ENCODE results near the gene NKAIN1.
"Not testable (repeated sequence)": the region's sequence is repeated elsewhere in the genome, so short reads cannot be mapped to it uniquely, and the experiment has no call there.

The NKAIN1 gene

DNA sequence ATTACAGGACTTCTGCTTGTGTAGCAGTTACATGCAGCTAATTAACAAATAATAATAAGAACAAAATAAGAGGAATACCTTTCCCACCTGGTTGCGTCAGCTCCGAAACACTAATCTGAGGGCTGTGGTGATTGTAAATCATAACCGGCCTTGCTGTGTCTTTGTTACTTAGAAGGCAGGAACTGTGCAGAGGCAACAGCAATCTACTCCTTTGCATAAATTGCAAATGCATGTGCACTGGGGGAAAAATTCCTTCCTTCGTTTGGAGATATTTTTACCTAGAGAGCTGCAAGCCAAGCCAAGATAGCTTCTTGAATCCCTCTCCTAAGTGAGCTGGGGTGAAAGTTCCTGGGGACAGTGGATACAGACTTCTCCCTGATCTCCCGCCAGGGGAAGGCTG is 46.0 kb downstream of the NKAIN1 start:
- no peak for DNase-seq

DNA sequence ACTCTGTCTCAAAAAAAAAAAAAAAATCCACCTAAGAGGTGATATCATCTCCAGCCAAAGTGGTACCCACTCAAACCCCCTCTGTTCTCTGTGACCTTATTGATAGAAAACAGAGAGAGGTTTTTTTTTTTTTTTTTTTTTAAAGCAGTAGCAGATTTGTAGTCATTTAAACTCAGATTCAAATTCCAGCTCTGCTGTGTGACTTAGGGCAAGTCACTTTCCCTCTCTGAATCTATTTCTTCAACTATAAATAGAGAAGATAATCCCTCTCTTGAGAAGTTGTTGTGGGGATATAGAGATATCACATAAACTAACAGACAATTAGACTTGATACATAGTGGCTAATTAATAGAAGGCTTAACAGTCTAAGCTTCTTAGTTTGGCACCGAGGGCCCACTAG is 48.4 kb downstream of the NKAIN1 start:
- DNase-seq, result no peak

DNA sequence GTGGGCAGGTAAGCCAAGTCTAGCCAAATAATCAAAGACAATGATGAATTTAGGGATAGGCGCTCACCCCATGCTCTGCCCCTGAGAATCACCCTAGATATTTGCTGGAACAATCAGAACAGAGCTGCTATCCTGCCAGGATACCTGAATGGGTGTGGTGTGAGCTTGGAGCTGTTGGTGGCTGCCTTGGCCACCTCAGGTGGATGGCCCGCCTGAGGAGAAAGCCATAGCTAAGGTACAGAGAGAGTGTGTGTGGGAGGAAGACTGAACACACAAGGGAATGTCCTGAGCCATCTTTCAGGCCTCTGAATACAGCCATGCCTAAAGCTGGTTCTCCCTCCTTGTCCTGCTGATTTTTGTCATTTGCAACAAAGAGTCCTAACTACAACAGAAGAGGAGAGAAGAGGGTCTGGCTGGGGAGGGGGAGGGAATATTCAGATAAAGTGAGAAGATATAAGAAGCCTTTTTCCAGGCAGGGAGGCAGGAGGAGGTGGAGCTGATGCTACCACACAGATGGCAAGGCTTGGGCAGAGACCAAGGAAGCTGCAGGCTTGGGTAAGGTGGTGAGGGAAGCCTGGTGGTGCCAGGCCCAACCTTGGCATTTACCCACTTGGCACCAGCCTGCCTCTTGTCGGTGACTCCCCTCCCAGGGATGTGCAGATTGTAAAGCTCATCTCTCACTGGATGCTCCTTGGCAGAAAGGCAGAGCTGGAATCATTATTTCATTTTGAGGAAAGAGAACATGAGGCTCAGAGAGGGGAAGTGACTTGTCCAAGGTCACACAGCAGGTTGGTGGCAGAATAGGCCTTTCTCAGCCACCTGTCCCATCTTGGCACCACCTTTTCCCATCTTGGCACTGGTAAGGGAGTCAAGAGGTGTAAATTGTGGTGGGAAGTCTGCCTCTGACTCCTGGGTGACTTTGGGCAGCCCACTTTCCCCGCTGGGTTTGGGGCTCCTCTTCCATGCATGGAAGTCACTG is 49.7 kb downstream of the NKAIN1 start:
- DNase-seq, result no peak

DNA sequence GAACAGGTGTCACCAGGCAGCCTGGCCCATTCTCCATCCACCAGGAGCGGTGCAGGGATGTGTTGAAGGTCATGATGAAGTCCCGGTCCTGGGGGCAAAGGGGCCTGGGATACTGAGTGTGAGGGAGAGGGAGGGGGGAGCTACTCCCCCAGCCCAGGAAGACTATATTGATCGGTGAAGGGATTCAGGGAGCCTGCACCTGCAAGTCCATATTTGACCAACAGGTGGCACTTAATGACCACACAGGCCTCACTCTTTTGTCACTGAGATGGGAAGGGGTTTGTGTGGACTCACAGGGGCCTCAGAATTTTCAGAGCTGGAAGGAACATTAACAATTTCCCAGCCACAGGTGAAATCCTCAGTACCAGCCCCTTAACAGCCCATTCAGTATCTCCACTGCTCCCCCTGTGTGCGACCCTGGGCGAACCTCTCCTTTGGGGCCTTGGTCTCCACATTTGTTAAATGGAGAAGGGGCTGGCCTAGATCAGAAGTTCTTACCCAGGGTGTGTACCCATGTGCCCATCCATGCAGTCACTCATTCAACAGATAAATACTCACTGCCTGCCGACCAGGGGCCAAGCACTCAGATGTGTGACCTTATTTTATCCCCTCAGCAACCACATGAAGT is 55.6 kb downstream of the NKAIN1 start:
- peak; percentile 27 for DNase-seq

DNA sequence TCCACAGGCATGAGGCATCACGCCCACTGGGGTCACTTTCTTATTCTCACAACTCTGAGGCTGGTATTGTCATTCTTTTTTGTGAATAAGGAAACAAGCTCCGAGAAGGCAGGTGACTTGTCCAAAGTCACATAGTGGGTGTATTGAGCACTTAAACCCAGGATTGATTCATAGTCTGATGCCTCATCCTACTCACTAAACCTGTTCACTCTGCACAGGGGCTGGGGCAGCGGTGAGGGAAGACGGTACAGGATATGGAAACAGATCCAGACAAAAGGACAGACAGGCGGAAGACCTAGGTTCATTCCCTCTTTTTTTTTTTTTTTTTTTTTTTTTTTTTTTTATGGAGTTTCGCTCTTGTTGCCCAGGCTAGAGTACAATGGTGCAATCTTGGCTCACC is 56.6 kb downstream of the NKAIN1 start:
- no peak for DNase-seq

DNA sequence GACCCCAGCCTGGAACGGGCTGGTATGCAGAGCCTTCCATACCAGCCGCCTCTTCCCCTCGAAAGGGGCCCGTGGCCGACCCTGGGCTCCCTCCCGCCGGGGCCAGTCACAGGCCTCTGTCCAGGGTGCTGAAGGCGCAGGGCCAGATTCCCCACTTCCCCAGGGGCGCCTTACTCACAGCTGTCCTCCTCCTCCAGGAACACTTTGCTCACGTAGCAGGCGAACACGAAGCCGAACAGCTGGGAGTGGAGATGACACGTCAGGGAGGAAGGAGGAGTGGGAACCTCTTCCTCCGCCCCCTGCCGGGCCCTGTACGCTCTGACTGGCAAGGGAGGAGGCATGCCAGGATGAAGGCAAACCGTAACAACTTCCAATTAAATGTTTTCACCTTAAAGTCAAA is 57.3 kb downstream of the NKAIN1 start:
- DNase-seq, result peak; percentile 95

DNA sequence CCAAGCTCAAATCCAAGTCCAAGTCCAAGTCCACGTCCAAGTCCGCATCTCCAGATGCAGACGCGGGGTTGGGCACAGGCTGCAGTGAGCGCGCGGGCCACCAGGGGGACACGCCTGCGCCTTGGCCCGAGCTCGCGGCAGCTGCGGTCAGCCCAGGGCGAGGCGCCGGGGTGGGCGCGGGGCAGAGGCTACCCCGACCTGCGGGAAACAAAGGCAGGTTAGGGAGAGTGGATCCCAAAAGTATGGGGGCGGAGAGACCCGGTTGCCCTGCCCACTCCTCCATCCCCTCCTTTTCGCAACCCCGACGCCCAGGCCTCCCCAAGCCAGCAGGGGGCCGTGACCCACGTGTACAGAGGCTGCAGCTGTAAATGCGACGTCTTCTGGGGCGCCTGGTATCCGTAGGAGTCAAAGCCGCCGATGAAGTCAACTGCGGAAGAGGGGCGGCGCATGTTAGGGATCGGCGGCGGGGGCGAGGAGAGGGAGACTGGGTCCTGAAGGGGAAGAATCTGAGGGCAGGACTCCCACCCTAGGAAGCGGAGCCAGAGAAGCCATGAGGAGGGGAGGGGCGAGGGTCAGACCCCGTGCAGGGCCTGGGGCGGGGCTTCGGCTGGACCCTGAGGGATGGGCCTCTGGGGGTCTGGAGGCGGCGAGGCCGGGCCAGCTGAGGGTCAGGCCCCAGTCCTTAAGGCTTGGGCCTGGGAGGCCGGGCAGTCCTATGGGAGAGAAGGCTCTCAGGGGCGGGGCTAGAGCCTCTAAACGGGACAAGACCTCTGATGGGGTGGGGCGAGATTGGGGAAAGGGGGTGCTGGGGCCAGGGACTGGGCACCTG is 58.0 kb downstream of the NKAIN1 start:
- peak; percentile 29 for DNase-seq

DNA sequence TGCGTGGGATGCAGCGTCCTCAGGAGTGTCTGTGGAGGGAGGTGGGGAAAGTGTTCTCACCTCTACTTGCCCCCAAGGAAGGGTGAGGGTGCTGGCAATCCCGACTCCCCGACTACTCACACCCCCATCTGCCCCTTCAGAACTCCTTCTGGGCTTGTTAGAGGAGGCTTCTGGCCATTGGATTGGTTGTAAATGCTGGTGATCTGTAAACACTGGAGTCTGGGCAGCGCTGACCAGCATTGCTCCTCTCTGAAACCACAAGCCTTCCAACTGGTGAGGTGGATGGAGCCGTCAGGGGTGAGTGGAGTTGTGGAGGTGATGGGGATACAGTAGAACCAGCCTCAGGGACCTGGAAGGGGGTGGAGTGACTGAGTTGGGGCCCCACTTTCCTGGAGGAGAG is 59.3 kb downstream of the NKAIN1 start:
- DNase-seq, result no peak

DNA sequence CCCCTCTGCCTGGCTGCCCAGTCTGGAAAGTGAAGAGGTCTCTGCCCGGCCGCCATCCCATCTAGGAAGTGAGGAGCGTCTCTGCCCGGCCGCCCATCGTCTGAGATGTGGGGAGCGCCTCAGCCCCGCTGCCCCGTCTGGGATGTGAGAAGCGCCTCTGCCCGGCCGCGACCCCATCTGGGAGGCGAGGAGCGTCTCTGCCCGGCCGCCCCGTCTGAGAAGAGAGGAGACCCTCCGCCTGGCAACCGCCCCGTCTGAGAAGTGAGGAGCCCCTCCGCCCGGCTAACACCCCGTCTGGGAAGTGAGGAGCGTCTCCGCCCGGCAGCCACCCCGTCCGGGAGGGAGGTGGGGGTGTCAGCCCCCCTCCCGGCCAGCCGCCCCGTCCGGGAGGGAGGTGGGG is 63.4 kb downstream of the NKAIN1 start:
- not testable (repeated sequence) for DNase-seq

DNA sequence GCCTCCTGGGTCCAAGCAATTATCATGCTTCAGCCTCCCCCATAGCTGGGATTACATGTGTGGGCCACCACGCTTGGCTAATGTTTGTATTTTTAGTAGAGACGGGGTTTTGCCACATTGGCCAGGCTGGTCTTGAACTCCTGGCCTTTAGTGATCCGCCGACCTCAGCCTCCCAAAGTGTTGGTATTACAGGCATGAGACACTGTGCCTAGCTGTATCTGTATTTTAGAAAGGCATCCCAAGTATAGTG is 69.3 kb downstream of the NKAIN1 start:
- DNase-seq, result no peak

DNA sequence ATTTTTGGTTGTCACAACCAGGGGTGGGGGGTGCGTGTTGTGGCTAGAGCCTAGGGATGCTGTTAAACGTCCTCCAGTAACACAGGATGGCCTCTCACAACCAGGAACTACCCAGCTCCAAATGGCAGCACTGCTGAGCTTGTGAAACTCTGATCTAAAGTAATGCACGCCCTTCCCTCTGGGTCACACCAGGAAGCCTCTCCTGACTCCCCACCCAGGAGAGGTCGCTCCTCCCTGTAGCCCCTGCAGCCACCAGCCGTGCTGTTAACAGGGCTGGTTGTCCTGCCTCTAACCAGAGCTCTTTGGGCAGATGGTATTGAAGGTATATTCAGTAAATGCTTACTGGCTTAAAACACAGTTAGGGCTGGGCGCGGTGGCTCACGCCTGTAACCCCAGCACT is 73.2 kb downstream of the NKAIN1 start:
- no peak for DNase-seq

DNA sequence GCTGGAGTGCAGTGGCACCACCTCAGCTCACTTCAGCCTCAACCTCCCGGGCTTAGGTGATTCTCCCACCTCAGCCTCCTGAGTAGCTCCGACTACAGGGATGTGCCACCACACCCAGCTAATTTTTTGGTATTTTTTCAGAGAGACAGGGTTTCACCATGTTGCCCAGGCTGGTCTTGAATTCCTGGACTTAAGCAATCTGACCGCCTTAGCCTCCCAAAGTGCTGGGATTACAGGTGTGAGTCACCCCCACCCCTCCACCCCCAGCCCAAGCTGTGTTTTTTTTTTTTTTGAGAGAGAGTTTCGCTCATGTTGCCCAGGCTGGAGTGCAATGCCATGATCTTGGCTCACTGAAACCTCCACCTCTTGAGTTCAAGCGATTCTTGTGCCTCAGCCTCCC is 75.4 kb downstream of the NKAIN1 start:
- no peak for DNase-seq

DNA sequence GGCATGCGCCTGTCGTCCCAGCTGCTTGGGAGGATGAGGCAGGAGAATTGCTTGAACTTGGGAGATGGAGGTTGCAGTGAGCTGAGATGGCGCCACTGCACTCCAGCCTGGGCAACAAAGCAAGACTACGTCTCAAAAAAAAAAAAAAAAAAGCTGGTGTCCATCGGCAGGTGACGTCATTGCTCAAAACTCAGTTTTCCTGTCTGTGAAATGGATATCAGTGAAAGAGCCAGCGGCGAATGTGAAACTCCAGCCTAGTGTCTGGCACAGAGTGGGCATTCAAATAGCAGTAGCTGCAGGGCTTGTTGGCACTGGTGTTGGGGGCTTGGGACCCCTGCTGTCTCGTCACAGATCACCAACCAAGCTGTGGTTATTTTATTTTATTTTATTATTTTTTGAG is 75.8 kb downstream of the NKAIN1 start:
- no peak for DNase-seq

DNA sequence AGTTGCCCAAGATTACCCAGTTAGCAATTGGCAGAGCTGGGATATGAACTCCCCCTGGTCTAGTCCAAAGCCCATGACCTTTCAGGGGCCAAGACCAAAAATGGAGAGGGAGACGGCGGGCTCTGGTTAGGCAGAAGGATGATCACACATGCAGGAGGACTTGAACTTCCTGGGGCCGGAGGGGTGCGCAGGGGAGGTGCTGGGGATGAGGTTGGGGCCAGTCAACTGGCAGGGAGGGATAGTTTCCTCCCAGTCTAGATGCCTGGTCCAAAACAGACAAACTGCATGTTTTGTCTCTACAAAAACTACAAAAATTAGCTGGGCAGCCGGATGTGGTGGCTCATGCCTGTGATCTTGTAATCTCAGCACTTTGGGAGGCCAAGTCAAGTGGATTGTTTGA is 78.1 kb downstream of the NKAIN1 start:
- DNase-seq, result no peak

DNA sequence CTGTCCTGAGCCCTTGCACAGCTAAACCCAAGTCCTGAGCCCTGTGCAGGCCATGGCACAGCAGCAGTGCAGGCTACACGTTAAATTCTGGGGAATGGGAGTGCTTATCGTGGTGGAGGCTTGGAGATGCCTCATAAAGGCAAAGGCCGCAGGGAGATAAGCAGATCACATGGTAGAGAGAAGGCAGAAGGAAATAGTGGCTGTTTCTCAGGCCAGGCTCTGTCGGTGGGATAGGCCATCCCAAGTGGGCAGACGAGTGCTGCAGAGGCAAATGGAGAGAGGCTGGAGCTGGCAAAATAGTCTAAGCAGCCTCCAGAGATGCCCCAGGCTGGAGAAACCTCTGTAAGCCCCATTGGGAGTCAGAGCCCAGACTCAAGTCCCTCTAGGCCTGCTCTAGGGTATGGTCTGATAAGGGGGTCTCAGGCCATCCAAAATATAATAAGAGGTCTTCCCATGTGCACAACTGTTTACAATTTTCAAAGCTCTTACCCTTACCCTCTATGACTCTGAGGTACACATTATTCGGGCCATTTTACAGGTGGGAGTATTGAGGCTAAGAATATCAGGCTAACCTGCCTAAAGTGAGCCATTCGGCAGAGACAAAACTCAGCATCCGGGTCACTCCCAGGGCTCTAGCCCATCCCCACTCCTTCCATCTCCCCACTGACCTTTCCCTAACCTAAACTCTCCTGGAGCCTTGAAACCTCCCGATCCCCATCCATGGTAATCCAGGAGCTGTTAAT is 79.6 kb downstream of the NKAIN1 start:
- DNase-seq, result no peak

DNA sequence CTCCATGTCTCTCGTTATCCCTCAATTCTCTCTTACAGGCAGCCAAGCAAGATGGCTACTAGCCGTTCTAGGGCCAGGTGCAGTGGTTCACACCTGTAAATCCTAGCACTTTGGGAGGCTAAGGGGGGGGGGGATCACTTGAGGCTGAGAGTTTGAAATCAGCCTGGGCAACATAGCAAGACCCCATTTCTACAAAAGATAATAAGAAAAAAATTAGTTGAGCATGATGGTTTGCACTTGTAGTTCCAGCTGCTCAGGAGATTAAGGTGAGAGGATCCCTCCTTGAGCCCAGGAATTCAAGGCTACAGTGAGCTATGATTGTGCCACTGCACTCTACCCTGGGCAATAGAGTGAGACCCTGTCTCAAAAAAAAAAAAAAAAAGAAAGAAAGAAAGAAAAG is 80.4 kb downstream of the NKAIN1 start:
- DNase-seq, result no peak

DNA sequence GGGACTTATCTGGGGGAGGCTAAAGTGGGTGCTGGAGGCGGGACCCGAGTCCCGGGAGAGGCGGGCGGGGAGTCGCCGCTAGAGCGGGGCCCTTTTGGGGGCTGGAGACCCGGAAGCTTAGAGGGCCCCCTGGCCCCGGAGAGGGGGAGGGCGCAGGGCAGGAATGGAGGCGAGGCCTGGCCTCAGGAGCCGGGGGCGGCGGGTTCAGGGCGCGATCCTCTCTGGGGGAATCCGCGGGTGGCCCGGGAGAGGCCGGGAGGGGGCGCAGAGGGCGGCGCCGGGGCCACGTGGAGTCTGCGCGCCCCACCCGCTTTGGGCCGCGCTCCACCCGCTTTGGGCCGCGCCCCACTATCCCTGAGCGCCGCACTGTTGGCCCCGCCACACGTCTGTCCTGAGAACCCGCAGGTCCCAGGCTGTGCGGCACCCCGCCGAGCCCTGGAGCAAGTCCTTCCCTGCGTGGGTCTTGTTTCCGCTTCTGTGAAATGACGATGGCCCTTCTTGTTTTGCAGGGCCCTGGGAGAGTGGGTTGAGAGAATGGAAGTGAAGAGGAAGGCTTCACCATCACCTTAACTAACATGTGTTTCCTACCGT is 84.4 kb downstream of the NKAIN1 start:
- peak; percentile 81 for DNase-seq

DNA sequence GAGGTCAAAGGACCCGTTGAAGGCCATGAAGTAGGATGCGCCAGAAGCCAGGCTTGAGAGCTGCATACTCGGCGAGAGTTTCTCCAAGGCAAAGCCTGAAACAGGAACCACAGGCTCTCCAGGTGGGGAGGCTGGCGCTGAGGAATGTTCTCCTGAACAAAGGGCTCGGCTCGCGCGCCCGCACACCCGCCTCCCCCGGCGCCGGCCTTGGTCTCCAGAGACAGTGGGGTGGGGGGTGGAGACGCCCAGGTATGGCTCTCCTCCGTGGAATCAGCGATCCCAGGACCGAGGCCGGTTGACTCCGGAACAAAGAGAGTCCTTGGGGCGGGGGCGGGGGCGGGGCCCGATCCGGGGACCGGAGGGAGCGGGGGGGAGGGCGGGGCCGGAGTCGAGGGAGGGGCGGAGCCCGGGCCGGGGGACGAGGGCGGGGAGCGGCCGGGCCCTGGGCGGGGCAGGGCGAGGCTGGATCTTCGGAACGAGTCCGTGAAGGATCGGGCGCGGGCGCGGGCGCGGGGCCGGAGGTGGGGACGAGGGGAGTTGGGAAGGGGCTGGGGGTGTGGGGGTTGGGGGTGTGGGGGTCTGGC is 85.0 kb downstream of the NKAIN1 start:
- peak; percentile 85 for DNase-seq

DNA sequence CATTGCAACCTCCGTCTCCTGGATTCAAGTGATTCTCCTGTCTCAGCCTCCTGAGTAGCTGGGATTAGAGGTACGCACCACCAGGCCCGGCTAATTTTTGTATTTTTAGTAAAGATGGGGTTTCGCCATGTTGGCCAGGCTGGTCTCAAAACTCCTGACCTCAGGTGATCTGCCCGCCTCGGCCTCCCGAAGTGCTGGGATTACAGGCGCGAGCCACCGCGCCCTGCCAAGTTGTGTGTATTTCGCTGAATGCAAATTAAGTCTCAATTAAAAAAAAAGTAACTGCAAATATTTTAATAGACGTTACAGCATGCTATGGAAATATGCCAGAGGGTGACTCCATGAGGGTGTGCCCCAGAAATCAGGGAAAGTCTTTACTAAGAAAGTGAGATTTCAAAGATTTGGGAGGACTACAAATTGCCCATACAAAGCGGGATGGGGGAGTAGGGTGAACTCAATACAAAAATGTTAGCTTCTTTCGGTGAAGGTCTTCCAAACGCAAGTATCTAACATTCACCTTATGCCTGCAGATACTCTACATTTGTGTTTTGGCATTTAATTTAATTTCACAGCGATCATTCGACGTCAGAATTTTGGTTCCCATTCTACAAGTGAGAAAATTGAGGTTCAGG is 85.6 kb downstream of the NKAIN1 start:
- peak; percentile 14 for DNase-seq

DNA sequence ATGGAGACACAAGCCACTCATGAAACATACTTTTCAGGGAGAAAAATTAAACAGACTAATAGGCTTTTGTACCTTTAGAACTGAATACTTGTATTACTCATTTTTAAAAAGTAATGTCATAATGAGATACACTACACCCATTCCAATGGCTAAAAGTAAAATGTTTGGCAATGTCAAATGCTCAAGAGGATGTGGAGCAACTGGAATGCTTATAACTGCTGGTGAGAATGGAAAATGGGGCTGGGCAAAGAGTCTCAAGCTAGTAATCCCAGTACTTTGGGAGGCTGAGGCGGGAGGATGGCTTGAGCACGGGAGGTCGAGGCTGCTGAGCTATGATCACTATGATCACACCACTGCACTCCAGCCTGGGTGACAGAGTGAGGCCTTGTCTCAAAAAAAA is 86.3 kb downstream of the NKAIN1 start:
- DNase-seq, result no peak

DNA sequence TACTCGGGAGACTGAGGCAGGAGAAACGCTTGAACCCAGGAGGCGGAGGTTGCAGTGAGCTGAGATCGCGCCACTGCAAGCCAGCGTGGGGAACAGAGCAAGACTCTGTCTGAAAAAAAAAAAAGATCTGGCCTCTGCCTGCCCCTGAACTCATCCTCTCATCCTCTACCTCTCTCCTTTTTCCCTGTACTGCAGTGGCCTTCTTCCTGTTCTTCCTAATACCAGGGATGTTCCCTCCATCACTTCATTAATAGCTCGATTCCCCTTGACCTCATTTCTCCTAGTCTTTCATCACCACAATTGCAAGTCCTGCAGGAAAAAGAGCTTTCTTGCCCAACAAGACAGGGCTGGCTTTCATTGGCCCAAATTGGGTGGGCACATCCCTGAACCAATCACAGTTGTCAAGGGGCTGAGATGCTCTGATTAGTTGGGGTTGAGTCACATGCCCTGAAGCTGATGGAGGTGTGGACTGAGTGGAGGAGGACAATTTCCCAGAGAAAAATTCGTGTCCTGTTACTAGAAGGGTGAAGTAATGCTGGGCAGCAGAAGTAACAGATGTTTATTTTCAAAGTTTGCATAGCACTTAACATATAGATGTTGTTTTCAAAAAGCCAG is 87.4 kb downstream of the NKAIN1 start:
- peak; percentile 69 for DNase-seq

Data from fibroblast of skin of scalp (primary cell).